Measurements from ENCODE around the gene PARP4. TPM values are rescaled to one million over a fixed set of nuclear protein-coding genes. Genes with fewer than 3 reads are reported as not detected.
"Not testable (repeated sequence)": the region's sequence is repeated elsewhere in the genome, so short reads cannot be mapped to it uniquely, and the experiment has no call there.

PARP4 gene
- total RNA-seq, 1 donor from 2014 or later = 34.8 TPM

GRCh38 chr13:24452044-24452443 is 60.5 kb downstream of the PARP4 start:
- H3K27ac Mint-ChIP-seq = no peak overlapping the region
- H3K27me3 Mint-ChIP-seq = no peaks in the 10 kb centered on the region
- H3K4me3 Mint-ChIP-seq = no peak overlapping the region
- intact Hi-C loops (cut with micrococcal nuclease) = no loop called here
- DNase-seq = no peak
- no peaks in the 10 kb centered on the region for H3K4me1 Mint-ChIP-seq
- H3K9me3 Mint-ChIP-seq = no peaks in the 10 kb centered on the region
- peaks cover 56% of the 10 kb centered on the region for H3K36me3 Mint-ChIP-seq (ENCODE audit: low read depth)

- no peak overlapping the region for H3K27ac Mint-ChIP-seq
- H3K27me3 Mint-ChIP-seq = no peaks in the 10 kb centered on the region
- H3K9me3 Mint-ChIP-seq = no peaks in the 10 kb centered on the region
- H3K36me3 Mint-ChIP-seq (ENCODE audit: low read depth) = peaks cover 52% of the 10 kb centered on the region
- intact Hi-C loops (cut with micrococcal nuclease) = no loop called here
- no peaks in the 10 kb centered on the region for H3K4me1 Mint-ChIP-seq
- no peak for DNase-seq
- H3K4me3 Mint-ChIP-seq = no peak overlapping the region
Measured at GRCh38 chr13:24450530-24450929, 62.0 kb downstream of the PARP4 start.

GRCh38 chr13:24444851-24445250 is 67.7 kb downstream of the PARP4 start:
- H3K27me3 Mint-ChIP-seq; DNase-seq; H3K27ac Mint-ChIP-seq; H3K9me3 Mint-ChIP-seq; intact Hi-C loops (cut with micrococcal nuclease); H3K4me1 Mint-ChIP-seq; H3K4me3 Mint-ChIP-seq: not testable (repeated sequence)
- peaks cover 52% of the 10 kb centered on the region for H3K36me3 Mint-ChIP-seq (ENCODE audit: low read depth)

- no peak for DNase-seq
- Mint-ChIP-seq H3K4me1 (peaks cover 1% of the 10 kb centered on the region), H3K27me3 (no peaks in the 10 kb centered on the region), H3K27ac (no peak overlapping the region), H3K9me3 (no peaks in the 10 kb centered on the region), H3K4me3 (no peak overlapping the region), H3K36me3 (ENCODE audit: low read depth) (peaks cover 51% of the 10 kb centered on the region)
- intact Hi-C loops (cut with micrococcal nuclease) = no loop called here
Measured at GRCh38 chr13:24443366-24443765, 69.2 kb downstream of the PARP4 start.

GRCh38 chr13:24426045-24426444 is 86.5 kb downstream of the PARP4 start:
- H3K27me3 Mint-ChIP-seq; DNase-seq; H3K27ac Mint-ChIP-seq; intact Hi-C loops (cut with micrococcal nuclease); H3K4me3 Mint-ChIP-seq; H3K9me3 Mint-ChIP-seq; H3K4me1 Mint-ChIP-seq: not testable (repeated sequence)
- H3K36me3 Mint-ChIP-seq (ENCODE audit: low read depth) = peaks cover 45% of the 10 kb centered on the region

- H3K4me3 Mint-ChIP-seq; H3K9me3 Mint-ChIP-seq; H3K4me1 Mint-ChIP-seq; DNase-seq; H3K27ac Mint-ChIP-seq; intact Hi-C loops (cut with micrococcal nuclease); H3K27me3 Mint-ChIP-seq: not testable (repeated sequence)
- peaks cover 29% of the 10 kb centered on the region for H3K36me3 Mint-ChIP-seq (ENCODE audit: low read depth)
Measured at GRCh38 chr13:24419668-24420067, 92.9 kb downstream of the PARP4 start.

- intact Hi-C loops (cut with micrococcal nuclease) = no loop called here
- no peaks in the 10 kb centered on the region for H3K9me3 Mint-ChIP-seq
- no peak overlapping the region for H3K4me3 Mint-ChIP-seq
- DNase-seq = no peak
- no peaks in the 10 kb centered on the region for H3K4me1 Mint-ChIP-seq
- no peaks in the 10 kb centered on the region for H3K36me3 Mint-ChIP-seq (ENCODE audit: low read depth)
- no peak overlapping the region for H3K27ac Mint-ChIP-seq
- peaks cover 49% of the 10 kb centered on the region for H3K27me3 Mint-ChIP-seq
Measured at GRCh38 chr13:24407844-24408243, 104.7 kb downstream of the PARP4 start.

GRCh38 chr13:24406524-24406923 is 106.1 kb downstream of the PARP4 start:
- intact Hi-C loops (cut with micrococcal nuclease) = no loop called here
- H3K36me3 Mint-ChIP-seq (ENCODE audit: low read depth) = no peaks in the 10 kb centered on the region
- H3K27ac Mint-ChIP-seq = no peak overlapping the region
- no peaks in the 10 kb centered on the region for H3K9me3 Mint-ChIP-seq
- no peak for DNase-seq
- no peaks in the 10 kb centered on the region for H3K4me1 Mint-ChIP-seq
- peaks cover 48% of the 10 kb centered on the region for H3K27me3 Mint-ChIP-seq
- H3K4me3 Mint-ChIP-seq = no peak overlapping the region

GRCh38 chr13:24396821-24397220 is 115.8 kb downstream of the PARP4 start:
- intact Hi-C loops (cut with micrococcal nuclease) = no loop called here
- no peaks in the 10 kb centered on the region for H3K4me1 Mint-ChIP-seq
- peaks cover 7% of the 10 kb centered on the region for H3K9me3 Mint-ChIP-seq
- H3K36me3 Mint-ChIP-seq (ENCODE audit: low read depth) = no peaks in the 10 kb centered on the region
- peaks cover 2% of the 10 kb centered on the region for H3K27me3 Mint-ChIP-seq
- DNase-seq = no peak
- H3K4me3 Mint-ChIP-seq = no peak overlapping the region
- no peak overlapping the region for H3K27ac Mint-ChIP-seq

- DNase-seq = no peak
- H3K27ac Mint-ChIP-seq = no peak overlapping the region
- no peak overlapping the region for H3K4me3 Mint-ChIP-seq
- no peaks in the 10 kb centered on the region for H3K4me1 Mint-ChIP-seq
- intact Hi-C loops (cut with micrococcal nuclease) = no loop called here
- no peaks in the 10 kb centered on the region for H3K36me3 Mint-ChIP-seq (ENCODE audit: low read depth)
- no peaks in the 10 kb centered on the region for H3K27me3 Mint-ChIP-seq
- H3K9me3 Mint-ChIP-seq = peaks cover 7% of the 10 kb centered on the region
Measured at GRCh38 chr13:24392972-24393371, 119.6 kb downstream of the PARP4 start.

- intact Hi-C loops (cut with micrococcal nuclease); H3K27me3 Mint-ChIP-seq; H3K4me3 Mint-ChIP-seq; H3K9me3 Mint-ChIP-seq; DNase-seq; H3K27ac Mint-ChIP-seq; H3K36me3 Mint-ChIP-seq (ENCODE audit: low read depth); H3K4me1 Mint-ChIP-seq: not testable (repeated sequence)
Measured at GRCh38 chr13:24391771-24392683, 120.6 kb downstream of the PARP4 start.

GRCh38 chr13:24390795-24391194 is 121.8 kb downstream of the PARP4 start:
- H3K9me3 Mint-ChIP-seq; H3K4me3 Mint-ChIP-seq; H3K27me3 Mint-ChIP-seq; DNase-seq; intact Hi-C loops (cut with micrococcal nuclease); H3K36me3 Mint-ChIP-seq (ENCODE audit: low read depth); H3K27ac Mint-ChIP-seq; H3K4me1 Mint-ChIP-seq: not testable (repeated sequence)

- no peaks in the 10 kb centered on the region for H3K27me3 Mint-ChIP-seq
- H3K36me3 Mint-ChIP-seq (ENCODE audit: low read depth) = no peaks in the 10 kb centered on the region
- DNase-seq = no peak
- H3K4me3 Mint-ChIP-seq = no peak overlapping the region
- H3K9me3 Mint-ChIP-seq = no peaks in the 10 kb centered on the region
- H3K4me1 Mint-ChIP-seq = no peaks in the 10 kb centered on the region
- H3K27ac Mint-ChIP-seq = no peak overlapping the region
- intact Hi-C loops (cut with micrococcal nuclease) = no loop called here
Measured at GRCh38 chr13:24389506-24389905, 123.1 kb downstream of the PARP4 start.

GRCh38 chr13:24388743-24389142 is 123.8 kb downstream of the PARP4 start:
- H3K27me3 Mint-ChIP-seq; H3K27ac Mint-ChIP-seq; H3K9me3 Mint-ChIP-seq; intact Hi-C loops (cut with micrococcal nuclease); H3K4me1 Mint-ChIP-seq; H3K4me3 Mint-ChIP-seq; DNase-seq; H3K36me3 Mint-ChIP-seq (ENCODE audit: low read depth): not testable (repeated sequence)

All from activated CD4-positive, alpha-beta T cell treated with anti-CD3 and anti-CD28 coated beads, Interleukin-2, amount 10 ng/mL, durations not matched to agents 24 days and 14 days (primary cell).